GM19351 (cell line): ENCODE measurements around the gene MAN1C1.

Source experiments
- ATAC-seq: cut with Tn5 transposase; IDR thresholded peaks from one replicate; pipeline ENCODE4 v1.9.1; 2021; ENCODE audit warnings: mild to moderate bottlenecking, moderate library complexity; ENCODE audit not compliant: unreplicated experiment

MAN1C1 gene

DNA sequence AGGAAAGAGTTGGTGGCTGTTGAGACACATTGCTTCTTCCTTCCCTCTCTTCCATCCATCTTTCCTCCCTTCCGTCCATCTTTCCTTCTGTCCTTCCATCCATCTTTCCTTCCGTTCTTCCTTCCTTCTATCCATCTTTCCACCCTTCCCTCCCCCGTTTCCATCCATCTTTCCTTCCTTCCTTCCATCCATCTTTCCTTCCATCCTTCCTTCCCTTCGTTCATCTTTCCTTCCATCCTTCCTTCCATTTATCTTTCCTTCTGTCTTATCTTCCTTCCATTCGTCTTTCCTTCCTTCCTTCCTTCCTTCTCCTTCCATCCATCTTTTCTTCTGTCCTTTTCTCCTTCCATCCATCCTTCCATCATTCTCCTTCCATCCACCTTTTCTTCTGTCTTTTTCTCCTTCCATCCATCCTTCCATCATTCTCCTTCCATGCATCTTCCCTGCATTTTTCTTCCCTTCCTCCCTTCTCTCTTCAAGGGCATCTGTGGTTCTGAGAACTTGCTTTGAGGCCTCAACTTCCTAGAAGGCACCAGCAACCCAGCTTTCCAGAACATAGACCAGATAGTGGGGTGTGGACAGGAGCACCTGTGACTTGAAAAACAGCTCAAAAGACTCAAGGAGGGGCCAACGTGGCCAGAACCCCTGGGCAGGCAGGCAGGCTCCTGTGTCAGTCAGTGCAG is 134.5 kb downstream of the MAN1C1 start:
- ATAC-seq: no peak

DNA sequence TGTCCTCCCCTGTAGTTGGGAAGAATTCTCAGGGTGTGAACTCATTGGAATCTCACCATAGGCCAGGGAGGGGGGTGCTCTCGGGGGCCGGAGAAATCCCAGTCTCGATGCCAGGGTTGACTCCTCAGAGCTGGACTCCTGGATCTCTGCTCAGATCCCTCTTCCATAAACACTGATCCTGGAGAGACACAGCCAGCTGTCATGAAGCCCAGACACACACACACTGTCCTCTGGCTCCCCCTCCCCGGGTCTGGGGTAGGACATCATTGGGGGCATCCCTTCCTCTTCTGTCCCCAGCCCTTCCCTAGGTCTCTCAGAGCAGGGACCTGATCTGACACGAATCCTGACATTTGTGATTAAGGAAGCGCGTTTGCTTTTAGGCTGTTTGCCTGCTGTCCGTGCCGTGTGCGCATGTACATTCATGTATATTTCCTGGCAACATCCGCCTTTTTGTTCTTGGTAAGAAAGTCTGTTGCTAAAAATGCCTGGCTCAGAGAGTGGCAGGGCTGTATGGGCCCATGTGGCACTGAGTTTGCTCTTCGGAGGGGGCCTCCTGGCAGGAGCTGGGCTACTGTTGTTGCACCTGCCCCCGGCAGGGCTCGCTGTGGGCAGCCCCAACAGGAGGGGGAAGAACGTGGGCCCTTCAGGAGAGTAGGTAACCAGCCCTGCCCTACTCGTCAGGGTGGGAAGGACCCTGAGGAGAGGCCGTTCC is 138.0 kb downstream of the MAN1C1 start:
- ATAC-seq: no peak

GRCh38 chr1:25755475-25756125 is 139.0 kb downstream of the MAN1C1 start:
- no peak for ATAC-seq

GRCh38 chr1:25756215-25756614 is 139.6 kb downstream of the MAN1C1 start:
- ATAC-seq: no peak

GRCh38 chr1:25757151-25757845 is 140.7 kb downstream of the MAN1C1 start:
- ATAC-seq: no peak

DNA sequence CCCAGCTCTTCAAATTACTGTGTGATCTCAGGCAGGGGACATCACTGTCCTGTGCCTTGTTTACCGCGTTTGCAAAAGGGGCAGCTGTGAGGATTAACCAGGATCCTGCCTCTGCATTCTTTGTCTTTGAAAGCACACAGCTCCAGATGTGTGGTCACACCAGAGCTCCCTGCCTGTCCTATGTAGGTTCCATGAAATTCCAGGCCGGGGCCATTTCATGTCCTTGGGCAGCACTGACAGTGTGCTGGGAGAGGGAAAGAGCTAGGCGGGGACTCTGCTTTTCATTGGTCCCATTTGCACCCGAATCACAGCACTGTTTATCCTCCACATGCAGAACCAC is 141.2 kb downstream of the MAN1C1 start:
- no peak for ATAC-seq

DNA sequence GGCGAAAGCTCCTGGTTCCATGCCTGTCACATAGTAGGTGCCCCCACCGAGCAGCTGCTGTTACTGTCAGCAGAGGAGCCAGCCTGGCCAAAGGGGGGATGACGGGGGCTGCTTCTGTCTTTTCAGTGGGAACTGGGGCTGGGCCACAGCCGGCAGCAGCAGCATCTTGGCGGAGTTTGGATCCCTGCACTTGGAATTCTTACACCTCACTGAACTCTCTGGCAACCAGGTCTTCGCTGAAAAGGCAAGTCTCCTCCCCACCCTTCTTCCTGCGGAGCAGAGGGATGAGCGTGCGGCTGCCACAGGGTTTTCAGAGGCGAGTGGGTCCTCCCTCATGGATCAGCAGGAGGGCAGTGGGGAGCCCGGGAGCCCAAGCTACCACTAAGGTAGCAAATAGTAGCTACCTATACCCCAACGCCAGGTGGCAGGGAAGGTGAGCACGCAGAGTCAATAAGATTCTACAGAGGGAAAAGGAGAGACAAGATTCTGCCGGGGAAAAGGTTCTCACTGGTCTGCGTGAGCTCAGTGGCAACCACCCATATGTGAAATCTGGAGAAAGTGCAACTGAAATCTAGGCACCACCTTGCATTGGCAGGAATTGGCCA is 142.0 kb downstream of the MAN1C1 start:
- ATAC-seq: no peak

DNA sequence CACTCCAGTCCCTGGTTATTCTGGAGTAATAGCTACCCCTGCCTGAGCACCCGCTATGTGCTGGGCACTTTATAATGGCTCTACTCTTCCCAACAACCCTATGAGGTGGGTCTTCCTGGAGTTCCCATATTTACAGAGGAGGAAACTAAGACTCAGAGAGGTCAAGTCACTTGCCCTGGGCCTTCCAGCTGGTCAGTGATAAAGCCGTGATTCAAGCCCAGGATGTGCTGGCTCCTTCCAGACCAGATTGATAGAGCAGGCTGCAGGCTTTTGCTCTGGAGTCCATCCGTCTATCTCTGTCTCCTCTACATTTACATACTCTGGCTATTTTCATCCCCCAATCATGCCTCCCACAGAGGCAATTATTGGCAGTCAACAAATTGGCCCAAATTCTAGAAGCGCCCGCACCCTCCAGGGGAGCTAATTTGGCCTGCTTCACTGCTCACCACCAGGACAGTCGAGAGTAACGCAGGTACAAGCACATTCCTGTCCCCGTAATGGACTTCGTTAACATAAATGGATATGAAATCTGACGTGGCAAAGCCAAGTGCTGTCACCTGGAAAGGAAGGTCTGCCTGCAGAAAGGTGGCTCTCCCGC is 143.6 kb downstream of the MAN1C1 start:
- no peak for ATAC-seq

- no peak for ATAC-seq
Measured at GRCh38 chr1:25760871-25761270, 144.3 kb downstream of the MAN1C1 start.

DNA sequence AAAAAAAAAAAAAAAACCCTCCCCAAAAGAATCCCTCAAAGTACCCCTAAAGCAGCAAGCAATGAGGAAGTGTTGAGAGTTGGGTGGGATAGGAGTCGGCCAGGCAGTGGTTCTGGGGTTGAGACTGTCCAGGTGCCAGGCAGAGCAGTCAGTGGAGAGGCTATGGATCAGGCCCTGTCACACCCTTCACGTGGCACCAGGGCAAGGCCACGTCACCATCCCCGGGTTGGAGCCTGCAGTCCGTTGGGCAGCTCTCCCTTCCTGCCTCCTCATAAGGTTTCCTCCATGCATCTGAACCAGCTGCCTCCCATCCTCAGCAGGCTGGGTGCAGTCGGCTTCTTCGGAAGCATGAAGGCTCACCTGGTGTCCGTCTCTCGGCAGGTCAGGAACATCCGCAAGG is 146.9 kb downstream of the MAN1C1 start:
- ATAC-seq: no peak

DNA sequence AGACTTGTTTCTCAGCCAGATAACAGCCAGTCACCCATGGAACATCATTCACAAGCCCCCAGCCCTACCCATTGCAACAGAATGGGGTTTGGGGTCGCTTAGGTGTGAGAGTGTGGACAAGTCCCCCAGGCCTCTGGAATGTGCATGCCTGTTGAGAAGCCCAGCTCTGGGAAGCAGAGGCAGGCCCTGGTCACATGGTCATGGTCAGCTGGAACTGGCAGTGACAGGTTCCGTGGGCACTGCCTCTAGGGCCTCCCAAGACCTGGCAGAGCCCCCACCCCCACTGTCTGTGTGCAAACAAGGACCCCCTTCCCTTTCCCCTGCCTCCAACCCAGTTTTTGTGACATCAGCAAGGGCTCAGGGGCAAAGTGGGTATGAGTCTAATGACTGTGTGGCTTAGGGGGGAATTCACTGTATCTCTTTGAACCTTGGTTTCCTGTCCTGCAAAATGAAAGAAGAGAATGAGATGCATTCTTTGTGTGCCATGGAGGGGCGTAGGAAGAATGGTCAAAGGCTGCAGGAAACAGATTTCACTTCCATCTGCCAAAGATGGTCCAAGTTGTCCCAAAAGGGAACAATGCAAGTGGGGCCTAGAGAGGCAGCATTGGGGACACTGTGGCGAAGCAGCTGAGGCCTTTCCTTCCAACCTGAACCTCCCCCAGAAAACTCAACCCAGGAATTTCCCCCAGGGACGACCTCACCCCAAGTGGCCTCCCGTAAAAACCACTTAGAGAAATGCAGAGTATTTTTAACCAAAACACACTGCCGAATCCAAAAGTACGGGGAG is 148.7 kb downstream of the MAN1C1 start:
- no peak for ATAC-seq

DNA sequence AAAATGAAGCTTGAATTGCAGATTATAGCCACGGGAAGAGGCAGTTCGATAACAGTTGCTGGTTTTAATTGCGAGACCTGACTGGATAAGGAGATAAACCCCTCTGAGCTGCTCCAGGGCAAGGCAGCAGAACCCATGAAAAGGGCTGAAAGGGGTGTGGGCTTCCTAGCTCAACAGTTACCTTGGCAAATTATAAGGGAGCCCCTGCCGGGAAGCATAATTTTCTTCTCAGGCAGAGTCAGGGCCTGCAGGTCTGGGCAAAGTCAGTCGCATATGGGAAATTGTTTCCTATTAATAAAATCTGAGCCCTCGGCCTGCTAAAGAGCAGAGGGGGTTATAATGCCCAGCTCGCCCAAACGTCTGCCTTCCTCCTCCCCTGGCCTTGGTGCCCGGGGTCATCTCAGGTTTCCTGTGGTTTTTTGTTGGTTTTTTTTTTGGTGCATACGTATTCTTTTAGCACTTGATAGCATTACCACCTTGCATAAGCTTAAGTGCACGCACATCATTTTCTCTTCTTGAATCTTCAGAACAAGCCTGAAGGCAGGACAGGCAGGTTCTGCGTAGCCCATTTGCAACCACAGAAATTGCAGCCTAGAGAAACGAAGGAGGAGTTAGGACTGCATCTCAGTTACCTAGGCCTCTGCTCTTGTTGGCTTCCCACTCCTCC is 149.5 kb downstream of the MAN1C1 start:
- ATAC-seq: no peak

DNA sequence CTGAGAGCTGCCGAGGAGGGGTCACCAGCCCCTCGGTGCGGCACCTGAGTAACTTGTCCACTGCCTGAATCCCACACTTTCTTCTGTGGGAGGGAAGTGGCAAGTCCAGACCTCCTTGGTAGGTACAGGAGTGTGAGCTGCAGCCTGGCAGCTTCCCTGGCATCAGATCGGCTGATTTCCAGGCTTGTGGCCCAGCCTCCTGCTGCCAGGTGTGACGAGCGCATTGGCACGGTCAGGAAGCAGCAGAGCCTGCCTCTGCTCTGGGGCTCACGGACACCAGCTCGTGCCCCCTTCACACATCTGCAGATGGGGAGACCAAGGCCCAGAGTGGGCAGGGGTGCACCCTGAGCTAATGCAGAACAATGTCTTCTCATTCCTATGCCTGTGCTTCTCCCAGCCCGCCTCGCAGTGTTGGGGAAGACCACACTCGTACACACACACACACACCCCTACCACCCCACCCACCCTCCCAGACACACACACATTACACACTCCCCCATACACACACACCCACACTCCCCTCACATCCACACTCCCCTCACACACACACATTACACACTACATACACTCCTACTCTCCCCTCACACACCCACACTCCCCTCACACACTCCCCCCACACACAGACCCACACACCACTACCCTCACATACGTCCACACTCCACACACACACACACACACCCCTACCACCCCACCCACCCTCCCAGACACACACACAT is 150.3 kb downstream of the MAN1C1 start:
- no peak for ATAC-seq

DNA sequence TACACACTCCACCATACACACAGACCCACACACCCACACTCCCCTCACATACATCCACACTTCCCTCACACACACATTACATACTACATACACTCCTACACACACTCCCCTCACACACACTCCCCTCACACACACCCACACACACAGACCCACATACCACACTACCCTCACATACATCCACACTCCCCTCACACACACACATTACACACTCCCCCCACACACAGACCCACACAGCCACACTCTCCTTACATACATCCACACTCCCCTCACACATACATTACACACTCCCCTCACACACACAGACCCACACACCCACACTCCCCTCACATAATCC is 150.8 kb downstream of the MAN1C1 start:
- no peak for ATAC-seq

- no peak for ATAC-seq
Measured at GRCh38 chr1:25768999-25769398, 152.4 kb downstream of the MAN1C1 start.

DNA sequence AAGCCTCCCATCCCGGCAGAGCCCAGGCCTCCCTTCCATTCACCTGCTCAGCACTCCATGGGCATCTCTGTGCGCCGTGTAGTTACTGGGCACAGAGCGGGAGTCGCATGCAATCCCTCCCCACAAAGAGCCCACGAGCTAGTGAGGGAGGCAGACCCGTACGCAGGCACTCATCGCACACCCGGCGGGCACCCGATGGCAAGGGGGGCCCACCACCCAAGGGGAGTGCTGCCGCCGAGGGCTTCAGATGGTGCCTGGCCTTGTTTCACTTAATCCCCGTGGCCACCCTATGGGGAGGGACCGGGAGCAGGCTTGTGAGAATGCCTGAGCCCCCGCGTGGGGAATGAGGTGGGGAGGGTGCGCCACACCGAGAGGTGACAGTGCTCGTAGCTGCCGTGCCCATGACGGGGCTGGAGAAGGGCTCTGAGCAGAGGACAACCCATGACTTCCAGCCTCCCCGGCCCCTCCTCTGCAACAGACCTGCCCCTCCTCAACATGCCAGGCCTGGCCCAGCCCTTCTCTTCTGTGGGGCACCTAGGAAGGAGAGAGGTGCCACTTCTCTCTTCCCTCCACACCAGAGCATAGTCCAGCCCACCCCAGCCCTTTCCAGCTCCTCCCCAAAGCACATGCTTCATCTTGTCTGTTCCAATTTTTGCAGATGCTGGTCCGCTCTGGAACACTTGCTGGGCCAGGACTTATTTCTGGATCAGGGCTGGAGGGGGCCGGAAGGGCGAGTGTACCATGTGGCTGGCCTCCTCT is 153.2 kb downstream of the MAN1C1 start:
- ATAC-seq: no peak

DNA sequence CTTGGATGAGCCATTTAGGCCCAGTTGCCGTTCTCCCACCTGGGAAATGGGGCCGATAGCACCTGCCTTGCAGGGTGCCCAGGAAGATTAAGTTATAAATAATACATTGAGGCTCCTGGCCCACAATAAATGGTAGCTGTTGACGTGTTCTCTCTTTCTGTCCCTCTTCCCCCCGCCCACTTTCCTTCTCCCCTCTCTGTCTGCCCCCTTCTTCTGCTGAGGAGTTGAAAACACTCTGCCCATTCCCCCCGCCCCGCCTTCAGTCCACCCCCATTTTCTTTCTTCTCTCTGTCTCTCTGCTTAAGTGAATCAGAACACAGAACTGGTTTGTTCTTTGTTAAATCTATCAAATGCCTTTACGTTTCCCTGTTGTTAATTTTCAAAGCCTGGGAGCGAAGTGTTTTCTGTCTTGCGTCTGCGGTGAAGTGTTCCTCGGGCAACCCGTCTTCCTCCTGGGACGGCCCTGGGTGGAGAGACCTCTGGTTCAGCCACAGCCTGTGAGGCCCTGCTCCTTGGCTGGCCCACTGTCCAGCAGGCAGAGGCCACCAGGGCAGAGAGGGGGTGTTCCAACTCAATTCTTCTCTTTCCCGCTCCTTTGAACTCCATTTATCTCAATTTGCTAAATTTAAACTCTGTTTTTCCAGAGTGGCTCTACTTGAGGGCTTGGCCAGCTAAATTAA is 154.1 kb downstream of the MAN1C1 start:
- no peak for ATAC-seq
